A549 (cell line): ENCODE data around the gene ADA. TPM values are rescaled to one million over a fixed set of nuclear protein-coding genes. Genes with fewer than 3 reads are reported as not detected.

ENCODE experiments used
- ATAC-seq, 2 experiments: fragments of 200-7000 bp in 1 of 2; fragments of >200 bp in 1 of 2; cut with Nextera tagmentation in 1 of 2; cut with Tn5 transposase in 1 of 2; 3 replicates each; pipeline versions ENCODE4 v1.8.0 to v1.9.1; 2018 to 2020; ENCODE audit warnings: mild to moderate bottlenecking in 1 of 2, moderate library complexity in 1 of 2
- CTCF ChIA-PET: fragments of 300-600 bp; sonication (Branson Sonifier 250); formaldehyde crosslinking; extraction: SDS; loops from one replicate; lab custom pipeline; 2021; ENCODE audit warnings: antibody characterized with exemption, inconsistent platforms; lab: Yijun Ruan, JAX
- POLR2A ChIA-PET: fragments of 350-600 bp; formaldehyde crosslinking; extraction: SDS; loops from one replicate; lab custom pipeline; 2021; ENCODE audit warnings: antibody characterized with exemption, inconsistent platforms; lab: Yijun Ruan, JAX
- DNase-seq, 2 experiments: peaks; one replicate each; pipeline versions ENCODE4 v3.0.0 to v3.0.0-alpha.2; 2011 to 2016; ENCODE audit warnings: low read depth in 1 of 2, low spot score in 1 of 2
- FAIRE-seq: peaks from 2 replicates; lab custom pipeline; 2011; peaks lifted over from hg19 to GRCh38; lab: Jason Lieb, UNC
- H3K27ac ChIP-seq, 2 experiments: fragments of >200 bp; sonication (Bioruptor Twin); formaldehyde crosslinking; 3 replicates each; pipeline ENCODE4 v1.5.1; 2016 to 2017
- H3K4me1 ChIP-seq: fragments of >200 bp; sonication (Bioruptor Twin); formaldehyde crosslinking; 3 replicates; pipeline ENCODE4 v1.6.1; 2016
- H3K4me2 ChIP-seq: fragments of >200 bp; sonication (Bioruptor Twin); formaldehyde crosslinking; 3 replicates; pipeline ENCODE4 v1.6.1; 2016
- H3K4me3 ChIP-seq: fragments of >200 bp; sonication (Bioruptor Twin); formaldehyde crosslinking; 3 replicates; pipeline ENCODE4 v1.5.1; 2016
- H3K9me3 ChIP-seq: fragments of >200 bp; sonication (Bioruptor Twin); formaldehyde crosslinking; 3 replicates; pipeline ENCODE4 v1.6.1; 2016
- BCL3 ChIP-seq: fragments of >200 bp; sonication (Bioruptor Twin); formaldehyde crosslinking; IDR thresholded peaks from 3 replicates; pipeline ENCODE4 v1.6.1; 2016
- CBX8 ChIP-seq: fragments of 200-600 bp; sonication (generic); IDR thresholded peaks from 2 replicates; pipeline ENCODE4 v1.6.1; 2016
- ELK1 ChIP-seq: fragments of 150-350 bp; IDR thresholded peaks from 2 replicates; pipeline ENCODE4 v1.6.1; 2014; ENCODE audit warnings: low read depth, mild to moderate bottlenecking, low read length
- FOSB ChIP-seq: fragments of 250-450 bp; sonication (Bioruptor Pico); IDR thresholded peaks from 2 replicates; pipeline ENCODE4 v1.5.0; 2020; ENCODE audit warnings: mild to moderate bottlenecking, moderate library complexity
- FOSL2 ChIP-seq, 2 experiments: fragments of 450-650 bp in 1 of 2; fragments of >200 bp in 1 of 2; sonication (Bioruptor Twin) in 1 of 2; formaldehyde crosslinking; IDR thresholded peaks; 2 replicates each; pipeline versions ENCODE4 v1.5.0 to v1.6.1; 2016 to 2020; ENCODE audit warnings: mild to moderate bottlenecking in 1 of 2, moderate library complexity in 1 of 2
- GATA3 ChIP-seq: IDR thresholded peaks from 2 replicates; pipeline ENCODE4 v1.6.1; 2012; ENCODE audit warnings: borderline replicate concordance
- HEYL ChIP-seq: fragments of 250-450 bp; sonication (Bioruptor Pico); IDR thresholded peaks from 2 replicates; pipeline ENCODE4 v1.8.0; 2021; ENCODE audit warnings: mild to moderate bottlenecking, moderate library complexity
- JUN ChIP-seq, 2 experiments: fragments of >200 bp; sonication (Bioruptor Twin); formaldehyde crosslinking; IDR thresholded peaks; 2 replicates in 1 of 2; 3 replicates in 1 of 2; pipeline ENCODE4 v1.6.1; 2016 to 2017
- JUNB ChIP-seq: fragments of >200 bp; sonication (Bioruptor Twin); formaldehyde crosslinking; IDR thresholded peaks from 2 replicates; pipeline ENCODE4 v1.6.1; 2016
- KDM1A ChIP-seq: fragments of 200-600 bp; sonication (generic); IDR thresholded peaks from 2 replicates; pipeline ENCODE4 v1.6.1; 2016; ENCODE audit warnings: low read depth, mild to moderate bottlenecking
- KDM5A ChIP-seq: fragments of 200-600 bp; sonication (generic); IDR thresholded peaks from 2 replicates; pipeline ENCODE4 v1.6.1; 2016; ENCODE audit warnings: antibody characterized with exemption, mild to moderate bottlenecking
- MAX ChIP-seq: IDR thresholded peaks from 2 replicates; pipeline ENCODE4 v1.6.1; 2012
- MYC ChIP-seq: IDR thresholded peaks from 2 replicates; pipeline ENCODE4 v1.6.1; 2012; ENCODE audit warnings: mild to moderate bottlenecking, inconsistent platforms, low read length, improper control_type of control experiment, borderline replicate concordance
- NFE2L2 ChIP-seq: fragments of 150-350 bp; conservative IDR thresholded peaks from 2 replicates; pipeline ENCODE4 v1.6.1; 2014; ENCODE audit warnings: low read length
- NPAS2 ChIP-seq: fragments of 250-450 bp; sonication (Bioruptor Pico); IDR thresholded peaks from 2 replicates; pipeline ENCODE4 v1.8.0; 2022; ENCODE audit warnings: mild to moderate bottlenecking, moderate library complexity, borderline replicate concordance
- NR3C1 ChIP-seq: fragments of >200 bp; sonication (Bioruptor Twin); formaldehyde crosslinking; IDR thresholded peaks from 3 replicates; pipeline ENCODE4 v1.6.1; 2017
- PHF8 ChIP-seq: fragments of 200-600 bp; sonication (generic); IDR thresholded peaks from 2 replicates; pipeline ENCODE4 v1.6.1; 2016; ENCODE audit warnings: low read depth, mild to moderate bottlenecking, antibody characterized with exemption, moderate library complexity, borderline replicate concordance
- POLR2A ChIP-seq: IDR thresholded peaks from 2 replicates; pipeline ENCODE4 v1.6.1; 2012; ENCODE audit warnings: mild to moderate bottlenecking, low read length
- SMC3 ChIP-seq: fragments of >200 bp; sonication (Bioruptor Twin); formaldehyde crosslinking; IDR thresholded peaks from 3 replicates; pipeline ENCODE4 v1.6.1; 2018; ENCODE audit warnings: inconsistent platforms
- SREBF2 ChIP-seq: fragments of 450-650 bp; IDR thresholded peaks from 2 replicates; pipeline ENCODE4 v1.6.1; 2014; ENCODE audit warnings: mild to moderate bottlenecking, moderate library complexity
- ZC3H11A ChIP-seq: fragments of 450-650 bp; IDR thresholded peaks from 2 replicates; pipeline ENCODE4 v1.6.1; 2014; ENCODE audit warnings: antibody characterized with exemption, mild to moderate bottlenecking
- WGBS: methylation state at CpG from one replicate; pipeline ENCODE4 v1.1.6; 2017; ENCODE audit errors: missing lambda C conversion rate; 5-methylcytosine and 5-hydroxymethylcytosine counted together
- polyA minus RNA-seq: library from RNA; depleted of rRNA, polyadenylated mRNA; stranded (reverse); fragments of >200 nt; gene quantifications from 2 replicates; pipeline ENCODE4 v1.2.3, GENCODE V29; 2011; rRNA and poly(A)+ RNA removed
- polyA plus RNA-seq, 4 experiments: library from polyadenylated mRNA; depleted of rRNA in 3 of 4; stranded (reverse); fragments of >200 nt; fragmentation: RNase III in 1 of 4; extraction: RNeasy Plus Mini Kit Qiagen cat#74134 plus additional on column Dnase treatment in 1 of 4; gene quantifications; 2 replicates in 3 of 4; 3 replicates in 1 of 4; pipeline ENCODE4 v1.2.3, GENCODE V29; 2011 to 2017

ADA gene
- polyA plus RNA-seq (2011; rRNA removed) (46.7 and 48.1 TPM in 2 replicates), polyA plus RNA-seq (2017; fragmentation: RNase III; extraction: RNeasy Plus Mini Kit Qiagen cat#74134 plus additional on column Dnase treatment) (34.5 to 37.5 TPM (median 36.9 TPM) in 3 replicates), polyA minus RNA-seq (41.1 and 43.0 TPM in 2 replicates)
- polyA plus RNA-seq (2012; cell fraction: cytosol; rRNA removed), result 72.5 and 87.8 TPM in 2 replicates
- 107 and 110 TPM in 2 replicates for polyA plus RNA-seq (2012; cell fraction: nucleus; rRNA removed)

- DNase-seq (peak; percentile 54 to 62), ATAC-seq (peak; percentile 81 to 86), FAIRE-seq (no peak)
- H3K4me3 ChIP-seq, result peak within 1 kb of the TSS; percentile 70
- WGBS, result 2% methylated on average over 15 of the region's 68 CpGs
- ChIA-PET CTCF (interaction anchor here (1.2 to 13.0 kb wide), 3 partner anchors 31 to 81 kb away, joined by 3 to 126 read pairs (median 10); no protein-coding TSS in a partner anchor), POLR2A (interaction anchor here (1.2 kb wide), 1 partner anchor 9 kb away, joined by 8 read pairs; no protein-coding TSS in a partner anchor)
- H3K4me1 ChIP-seq, result peaks cover 14% of the 10 kb centered on the region
- peak within 1 kb of the TSS; percentile 73 for H3K4me2 ChIP-seq
- H3K9me3 ChIP-seq, result no peaks in the 10 kb centered on the region
- TF ChIP-seq MAX, result peak; percentile 56
- TF ChIP-seq KDM1A, result no peak
- TF ChIP-seq JUN (IDR thresholded peaks at IDR 0.05), result peak in 1 of 2 experiments; percentile 75; a peak in 3 of 5 replicates
- TF ChIP-seq PHF8, result 0 out of 2 replicates have a peak, but pooled peaks have one; percentile 16
- TF ChIP-seq KDM5A, result 0 out of 2 replicates have a peak, but pooled peaks have one; percentile 28
- TF ChIP-seq POLR2A, result peak; percentile 25
- TF ChIP-seq BCL3, result peak; percentile 71; the same call in 1 of the 3 replicates
- no peak for TF ChIP-seq NFE2L2
- H3K27ac ChIP-seq, result peak within 1 kb of the TSS; percentile 90 to 94
Observed at GRCh38 chr20:44651684-44652423, at the start of gene ADA. Gene ADA, minus strand, starts transcription at chr20:44651699. Its CDS starts 92 bp downstream, at chr20:44651607.

GRCh38 chr20:44700306-44700705 is 48.8 kb upstream of the ADA start:
- peak overlapping the region; percentile 45 to 80; a peak in 4 of 6 replicates for H3K27ac ChIP-seq
- DNase-seq, result no peak
- ATAC-seq, result no peak
- ChIA-PET POLR2A (no interaction called here), CTCF (interaction anchor here (0.8 to 7.3 kb wide), 9 partner anchors 9 to 48 kb away, joined by 3 to 58 read pairs (median 4); partner anchors contain the start of gene CCN5)
- peaks cover 57% of the 10 kb centered on the region for H3K4me1 ChIP-seq
- 84% methylated on average over 11 of the region's 11 CpGs for WGBS
- H3K9me3 ChIP-seq, result no peaks in the 10 kb centered on the region
- H3K4me2 ChIP-seq, result no peak overlapping the region
- no peak for TF ChIP-seq GATA3
- TF ChIP-seq MYC, result no peak
- TF ChIP-seq SMC3, result no peak
- TF ChIP-seq HEYL (CRISPR knock-in tag), result no peak
- no peak for TF ChIP-seq FOSL2 (IDR thresholded peaks at IDR 0.05)
- no peak for TF ChIP-seq FOSL2 (CRISPR knock-in tag; IDR thresholded peaks at IDR 0.05)
- no peak for TF ChIP-seq JUNB
- TF ChIP-seq PHF8, result no peak
- no peak for TF ChIP-seq NPAS2 (CRISPR knock-in tag)
- TF ChIP-seq FOSB (CRISPR knock-in tag), result no peak
- TF ChIP-seq KDM5A, result no peak
- no peak for TF ChIP-seq JUN (IDR thresholded peaks at IDR 0.05)
- TF ChIP-seq NFE2L2, result no peak
- no peak for TF ChIP-seq MAX
- no peak for TF ChIP-seq ZC3H11A
- TF ChIP-seq CBX8, result no peak
- no peak for TF ChIP-seq SREBF2
- TF ChIP-seq NR3C1, result no peak
- no peak for TF ChIP-seq ELK1
- TF ChIP-seq POLR2A, result no peak
- no peak for FAIRE-seq
- no peak overlapping the region for H3K4me3 ChIP-seq
